ENCODE results near the gene RBM33.

Gene RBM33

DNA sequence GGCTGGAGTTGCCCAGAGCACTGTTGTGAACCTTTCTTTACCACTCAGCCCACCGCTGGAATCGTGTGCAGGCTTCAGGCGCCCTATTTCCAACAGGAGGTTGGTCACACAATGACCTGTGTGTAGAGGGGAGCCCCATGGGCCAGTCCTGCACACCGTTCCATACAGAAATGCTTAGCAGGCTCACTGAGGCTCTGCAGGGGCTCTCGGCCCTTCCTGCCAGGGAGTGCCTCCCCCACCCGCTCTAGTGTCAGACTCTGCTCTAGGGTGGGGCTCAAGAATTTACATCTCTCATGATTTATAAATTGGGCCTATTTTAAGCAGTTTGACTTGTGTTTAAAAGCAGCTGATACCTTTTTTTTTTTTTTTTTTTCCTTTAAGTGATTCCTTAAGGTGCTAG lies 125.8 kb downstream of the RBM33 start:
- H3K27ac ChIP-seq (ENCODE audit: low read depth in 2 of 2, low read length in 2 of 2) = no peak overlapping the region
- no peak overlapping the region for H3K9ac ChIP-seq (ENCODE audit: low read depth in 1 of 2, low read length in 2 of 2)
- no peaks in the 10 kb centered on the region for H3K27me3 ChIP-seq (ENCODE audit: control insufficient read depth in 2 of 2, insufficient read depth in 2 of 2, low read length in 2 of 2)
- H3K4me3 ChIP-seq (ENCODE audit: low read length in 2 of 2) = no peak overlapping the region
- H3K4me1 ChIP-seq (ENCODE audit: control insufficient read depth in 2 of 2, insufficient read depth in 2 of 2, low read length in 2 of 2) = no peaks in the 10 kb centered on the region
- peaks cover 64 to 77% of the 10 kb centered on the region in 2 donors for H3K36me3 ChIP-seq (ENCODE audit: control insufficient read depth in 2 of 2, insufficient read depth in 2 of 2, low read length in 2 of 2)
- H3K9me3 ChIP-seq (ENCODE audit: control insufficient read depth in 2 of 2, low read length in 2 of 2) = no peaks in the 10 kb centered on the region

- Histone ChIP-seq H3K4me1 (ENCODE audit: control insufficient read depth in 2 of 2, insufficient read depth in 2 of 2, low read length in 2 of 2) (no peaks in the 10 kb centered on the region), H3K4me3 (ENCODE audit: low read length in 2 of 2) (no peak overlapping the region), H3K36me3 (ENCODE audit: control insufficient read depth in 2 of 2, insufficient read depth in 2 of 2, low read length in 2 of 2) (peaks cover 66 to 79% of the 10 kb centered on the region in 2 donors), H3K27me3 (ENCODE audit: control insufficient read depth in 2 of 2, insufficient read depth in 2 of 2, low read length in 2 of 2) (no peaks in the 10 kb centered on the region), H3K27ac (ENCODE audit: low read depth in 2 of 2, low read length in 2 of 2) (no peak overlapping the region), H3K9ac (ENCODE audit: low read depth in 1 of 2, low read length in 2 of 2) (no peak overlapping the region), H3K9me3 (ENCODE audit: control insufficient read depth in 2 of 2, low read length in 2 of 2) (no peaks in the 10 kb centered on the region)
These were observed 129.1 kb downstream of the RBM33 start for GRCh38 chr7:155773531-155773930.

DNA sequence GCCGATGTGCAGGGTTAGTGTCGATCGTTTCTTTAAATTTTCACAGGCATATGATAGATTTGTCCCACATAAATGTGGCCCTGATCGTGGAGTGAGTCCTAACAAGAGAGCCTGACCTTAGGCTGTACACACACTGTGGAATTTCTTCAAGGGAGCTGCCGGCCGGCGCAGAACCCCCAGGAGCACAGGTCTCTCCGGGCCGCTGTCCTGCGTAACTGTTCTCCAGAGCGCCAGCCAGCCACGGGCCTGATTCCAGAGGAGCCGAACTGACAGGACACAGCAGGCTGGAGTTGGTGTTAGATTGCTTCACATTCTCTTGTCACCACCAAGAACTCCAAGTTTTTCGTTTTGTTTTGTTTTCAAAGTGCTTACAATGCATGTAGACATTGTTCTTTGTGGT lies 130.5 kb downstream of the RBM33 start:
- H3K36me3 ChIP-seq (ENCODE audit: control insufficient read depth in 2 of 2, insufficient read depth in 2 of 2, low read length in 2 of 2) = peaks cover 67 to 74% of the 10 kb centered on the region in 2 donors
- no peak overlapping the region for H3K9ac ChIP-seq (ENCODE audit: low read depth in 1 of 2, low read length in 2 of 2)
- H3K27me3 ChIP-seq (ENCODE audit: control insufficient read depth in 2 of 2, insufficient read depth in 2 of 2, low read length in 2 of 2) = no peaks in the 10 kb centered on the region
- no peak overlapping the region for H3K27ac ChIP-seq (ENCODE audit: low read depth in 2 of 2, low read length in 2 of 2)
- H3K9me3 ChIP-seq (ENCODE audit: control insufficient read depth in 2 of 2, low read length in 2 of 2) = no peaks in the 10 kb centered on the region
- no peaks in the 10 kb centered on the region for H3K4me1 ChIP-seq (ENCODE audit: control insufficient read depth in 2 of 2, insufficient read depth in 2 of 2, low read length in 2 of 2)
- no peak overlapping the region for H3K4me3 ChIP-seq (ENCODE audit: low read length in 2 of 2)

GRCh38 chr7:155775691-155776090 lies 131.2 kb downstream of the RBM33 start:
- Histone ChIP-seq H3K27ac (ENCODE audit: low read depth in 2 of 2, low read length in 2 of 2) (no peak overlapping the region), H3K4me3 (ENCODE audit: low read length in 2 of 2) (no peak overlapping the region), H3K9me3 (ENCODE audit: control insufficient read depth in 2 of 2, low read length in 2 of 2) (no peaks in the 10 kb centered on the region), H3K27me3 (ENCODE audit: control insufficient read depth in 2 of 2, insufficient read depth in 2 of 2, low read length in 2 of 2) (no peaks in the 10 kb centered on the region), H3K4me1 (ENCODE audit: control insufficient read depth in 2 of 2, insufficient read depth in 2 of 2, low read length in 2 of 2) (no peaks in the 10 kb centered on the region), H3K36me3 (ENCODE audit: control insufficient read depth in 2 of 2, insufficient read depth in 2 of 2, low read length in 2 of 2) (peaks cover 69 to 76% of the 10 kb centered on the region in 2 donors), H3K9ac (ENCODE audit: low read depth in 1 of 2, low read length in 2 of 2) (no peak overlapping the region)

DNA sequence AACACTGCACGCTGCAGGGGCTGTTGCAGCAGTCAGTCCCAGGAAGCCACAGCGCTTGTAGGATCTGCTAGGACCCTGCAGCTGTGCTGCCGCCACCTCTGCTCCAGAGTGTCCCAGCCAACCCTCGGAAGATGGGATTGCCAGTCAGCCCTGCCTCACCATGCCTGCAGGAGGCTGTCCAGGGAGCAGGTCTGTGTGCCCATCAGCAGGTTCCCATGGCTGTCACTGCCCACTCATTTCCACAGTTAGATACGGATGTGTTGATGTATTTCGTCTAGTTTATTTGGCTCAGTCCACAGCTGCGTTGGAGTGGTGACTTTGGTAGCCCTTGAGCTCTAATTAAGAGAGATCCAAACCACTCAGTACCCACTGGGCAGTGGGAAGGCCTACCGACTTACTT lies 132.1 kb downstream of the RBM33 start:
- Histone ChIP-seq H3K36me3 (ENCODE audit: control insufficient read depth in 2 of 2, insufficient read depth in 2 of 2, low read length in 2 of 2) (peaks cover 65 to 71% of the 10 kb centered on the region in 2 donors), H3K9me3 (ENCODE audit: control insufficient read depth in 2 of 2, low read length in 2 of 2) (no peaks in the 10 kb centered on the region), H3K27me3 (ENCODE audit: control insufficient read depth in 2 of 2, insufficient read depth in 2 of 2, low read length in 2 of 2) (no peaks in the 10 kb centered on the region), H3K4me1 (ENCODE audit: control insufficient read depth in 2 of 2, insufficient read depth in 2 of 2, low read length in 2 of 2) (no peaks in the 10 kb centered on the region), H3K4me3 (ENCODE audit: low read length in 2 of 2) (no peak overlapping the region), H3K27ac (ENCODE audit: low read depth in 2 of 2, low read length in 2 of 2) (no peak overlapping the region), H3K9ac (ENCODE audit: low read depth in 1 of 2, low read length in 2 of 2) (no peak overlapping the region)

DNA sequence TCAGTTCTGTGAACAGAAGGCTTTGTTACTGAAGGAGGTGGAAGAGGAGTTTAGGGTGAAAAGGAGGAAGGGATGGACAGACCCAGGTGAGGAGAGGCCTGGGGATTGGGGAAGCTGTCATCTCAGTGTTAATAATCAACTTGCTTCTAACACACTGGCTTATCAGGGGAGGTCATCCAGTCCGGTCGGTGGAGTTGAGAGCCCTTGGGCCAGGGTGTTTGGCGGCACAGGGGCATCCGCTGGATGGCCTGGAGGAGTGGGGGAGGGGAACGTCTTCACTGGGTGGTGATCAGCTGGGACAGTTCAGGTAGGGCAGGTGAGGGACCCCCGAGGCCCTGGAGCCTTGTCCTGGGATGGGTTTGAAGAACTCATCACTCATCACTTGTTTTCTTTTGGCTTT lies 133.9 kb downstream of the RBM33 start:
- no peaks in the 10 kb centered on the region for H3K27me3 ChIP-seq (ENCODE audit: control insufficient read depth in 2 of 2, insufficient read depth in 2 of 2, low read length in 2 of 2)
- H3K9me3 ChIP-seq (ENCODE audit: control insufficient read depth in 2 of 2, low read length in 2 of 2) = no peaks in the 10 kb centered on the region
- H3K9ac ChIP-seq (ENCODE audit: low read depth in 1 of 2, low read length in 2 of 2) = no peak overlapping the region
- no peak overlapping the region for H3K4me3 ChIP-seq (ENCODE audit: low read length in 2 of 2)
- H3K36me3 ChIP-seq (ENCODE audit: control insufficient read depth in 2 of 2, insufficient read depth in 2 of 2, low read length in 2 of 2) = peaks cover 60 to 63% of the 10 kb centered on the region in 2 donors
- H3K27ac ChIP-seq (ENCODE audit: low read depth in 2 of 2, low read length in 2 of 2) = no peak overlapping the region
- no peaks in the 10 kb centered on the region for H3K4me1 ChIP-seq (ENCODE audit: control insufficient read depth in 2 of 2, insufficient read depth in 2 of 2, low read length in 2 of 2)

DNA sequence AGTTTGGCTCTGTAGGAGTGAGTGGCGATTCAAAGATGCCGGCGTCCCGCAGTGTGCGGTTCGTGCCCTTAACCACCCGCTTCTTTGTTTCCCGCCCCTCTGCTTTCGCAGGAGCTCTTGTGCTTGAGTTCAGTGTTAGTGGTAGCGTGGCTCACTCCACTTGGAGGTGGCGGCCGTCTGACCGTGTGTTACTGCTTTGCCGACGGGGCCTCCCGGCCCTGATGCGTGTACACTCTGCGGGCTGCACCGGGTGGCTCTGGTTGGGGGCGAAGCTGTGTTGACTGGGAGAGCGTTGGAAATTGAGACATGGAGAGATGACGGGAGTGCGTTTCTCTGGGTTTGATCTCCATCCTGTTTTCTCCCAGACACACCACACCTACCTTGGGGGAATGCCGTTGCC lies 136.4 kb downstream of the RBM33 start:
- Histone ChIP-seq H3K27ac (ENCODE audit: low read depth in 2 of 2, low read length in 2 of 2) (no peak overlapping the region), H3K9ac (ENCODE audit: low read depth in 1 of 2, low read length in 2 of 2) (no peak overlapping the region), H3K36me3 (ENCODE audit: control insufficient read depth in 2 of 2, insufficient read depth in 2 of 2, low read length in 2 of 2) (peaks cover 39 to 46% of the 10 kb centered on the region in 2 donors), H3K4me3 (ENCODE audit: low read length in 2 of 2) (no peak overlapping the region), H3K27me3 (ENCODE audit: control insufficient read depth in 2 of 2, insufficient read depth in 2 of 2, low read length in 2 of 2) (no peaks in the 10 kb centered on the region), H3K4me1 (ENCODE audit: control insufficient read depth in 2 of 2, insufficient read depth in 2 of 2, low read length in 2 of 2) (no peaks in the 10 kb centered on the region), H3K9me3 (ENCODE audit: control insufficient read depth in 2 of 2, low read length in 2 of 2) (no peaks in the 10 kb centered on the region)

- H3K4me3 ChIP-seq (ENCODE audit: low read length in 2 of 2) = no peak overlapping the region
- no peaks in the 10 kb centered on the region for H3K9me3 ChIP-seq (ENCODE audit: control insufficient read depth in 2 of 2, low read length in 2 of 2)
- no peaks in the 10 kb centered on the region for H3K4me1 ChIP-seq (ENCODE audit: control insufficient read depth in 2 of 2, insufficient read depth in 2 of 2, low read length in 2 of 2)
- H3K36me3 ChIP-seq (ENCODE audit: control insufficient read depth in 2 of 2, insufficient read depth in 2 of 2, low read length in 2 of 2) = peaks cover 35 to 40% of the 10 kb centered on the region in 2 donors
- H3K9ac ChIP-seq (ENCODE audit: low read depth in 1 of 2, low read length in 2 of 2) = no peak overlapping the region
- H3K27ac ChIP-seq (ENCODE audit: low read depth in 2 of 2, low read length in 2 of 2) = no peak overlapping the region
- no peaks in the 10 kb centered on the region for H3K27me3 ChIP-seq (ENCODE audit: control insufficient read depth in 2 of 2, insufficient read depth in 2 of 2, low read length in 2 of 2)
These were observed 137.0 kb downstream of the RBM33 start for GRCh38 chr7:155781433-155781832.

- Histone ChIP-seq H3K36me3 (ENCODE audit: control insufficient read depth in 2 of 2, insufficient read depth in 2 of 2, low read length in 2 of 2) (peaks cover 25 to 31% of the 10 kb centered on the region in 2 donors), H3K9me3 (ENCODE audit: control insufficient read depth in 2 of 2, low read length in 2 of 2) (no peaks in the 10 kb centered on the region), H3K4me3 (ENCODE audit: low read length in 2 of 2) (no peak overlapping the region), H3K27ac (ENCODE audit: low read depth in 2 of 2, low read length in 2 of 2) (no peak overlapping the region), H3K4me1 (ENCODE audit: control insufficient read depth in 2 of 2, insufficient read depth in 2 of 2, low read length in 2 of 2) (peaks cover 0 to 2% of the 10 kb centered on the region in 2 donors), H3K9ac (ENCODE audit: low read depth in 1 of 2, low read length in 2 of 2) (no peak overlapping the region), H3K27me3 (ENCODE audit: control insufficient read depth in 2 of 2, insufficient read depth in 2 of 2, low read length in 2 of 2) (peaks cover 4 to 6% of the 10 kb centered on the region in 2 donors)
These were observed 138.0 kb downstream of the RBM33 start for GRCh38 chr7:155782466-155782865.

DNA sequence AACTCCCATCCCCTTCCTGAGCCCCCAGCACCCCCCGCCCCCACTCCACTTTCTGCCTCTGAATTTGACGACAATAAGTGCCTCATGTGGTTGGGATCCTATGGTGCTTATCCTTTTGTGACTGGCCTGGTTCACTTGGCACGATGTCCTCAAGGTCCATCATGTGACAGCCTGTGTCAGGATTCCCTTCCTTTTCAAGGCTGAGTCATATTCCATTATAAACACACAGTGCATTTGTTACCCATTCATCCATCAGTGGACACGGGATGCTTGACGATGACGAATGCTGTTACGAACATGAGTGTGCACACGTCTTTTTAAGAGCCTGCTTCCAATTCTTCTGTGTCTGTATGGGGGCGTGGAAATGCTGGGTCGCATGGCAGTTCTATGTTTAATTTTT lies 141.1 kb downstream of the RBM33 start:
- Histone ChIP-seq H3K36me3 (ENCODE audit: control insufficient read depth in 2 of 2, insufficient read depth in 2 of 2, low read length in 2 of 2) (peaks cover 9 to 15% of the 10 kb centered on the region in 2 donors), H3K4me3 (ENCODE audit: low read length in 2 of 2) (no peak overlapping the region), H3K4me1 (ENCODE audit: control insufficient read depth in 2 of 2, insufficient read depth in 2 of 2, low read length in 2 of 2) (peaks cover 0 to 2% of the 10 kb centered on the region in 2 donors), H3K9me3 (ENCODE audit: control insufficient read depth in 2 of 2, low read length in 2 of 2) (no peaks in the 10 kb centered on the region), H3K27me3 (ENCODE audit: control insufficient read depth in 2 of 2, insufficient read depth in 2 of 2, low read length in 2 of 2) (peaks cover 4 to 10% of the 10 kb centered on the region in 2 donors), H3K27ac (ENCODE audit: low read depth in 2 of 2, low read length in 2 of 2) (no peak overlapping the region), H3K9ac (ENCODE audit: low read depth in 1 of 2, low read length in 2 of 2) (no peak overlapping the region)

DNA sequence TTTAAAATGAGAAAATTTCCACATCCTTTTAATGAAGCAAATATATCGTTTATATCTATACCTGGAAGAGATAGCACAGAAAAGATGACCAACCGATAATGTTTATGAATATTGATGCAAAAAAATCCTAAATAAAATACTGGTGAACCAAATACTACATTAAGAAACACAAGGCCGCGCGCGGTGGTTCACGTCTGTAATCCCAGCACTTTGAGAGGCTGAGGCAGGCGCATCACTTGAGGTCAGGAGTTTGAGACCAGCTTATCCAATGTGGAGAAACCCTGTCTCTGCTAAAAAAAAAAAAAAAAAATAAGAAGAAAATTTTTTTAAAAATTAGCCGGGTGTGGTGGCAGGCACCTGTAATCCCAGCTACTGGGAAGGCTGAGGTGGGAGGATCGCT lies 142.0 kb downstream of the RBM33 start:
- no peak overlapping the region for H3K27ac ChIP-seq (ENCODE audit: low read depth in 2 of 2, low read length in 2 of 2)
- peaks cover 0 to 2% of the 10 kb centered on the region in 2 donors for H3K4me1 ChIP-seq (ENCODE audit: control insufficient read depth in 2 of 2, insufficient read depth in 2 of 2, low read length in 2 of 2)
- peaks cover 6 to 11% of the 10 kb centered on the region in 2 donors for H3K36me3 ChIP-seq (ENCODE audit: control insufficient read depth in 2 of 2, insufficient read depth in 2 of 2, low read length in 2 of 2)
- no peaks in the 10 kb centered on the region for H3K9me3 ChIP-seq (ENCODE audit: control insufficient read depth in 2 of 2, low read length in 2 of 2)
- H3K27me3 ChIP-seq (ENCODE audit: control insufficient read depth in 2 of 2, insufficient read depth in 2 of 2, low read length in 2 of 2) = peaks cover 4 to 10% of the 10 kb centered on the region in 2 donors
- no peak overlapping the region for H3K4me3 ChIP-seq (ENCODE audit: low read length in 2 of 2)
- no peak overlapping the region for H3K9ac ChIP-seq (ENCODE audit: low read depth in 1 of 2, low read length in 2 of 2)
